A549 (cell line): ENCODE results near the gene OPCML.

Experiments
- CHD2 ChIP-seq: fragments of 150-350 bp; IDR thresholded peaks from 2 replicates; pipeline ENCODE4 v1.6.1; 2014; ENCODE audit warnings: low read length; ENCODE audit not compliant: partially characterized antibody
- CTCF ChIP-seq: fragments of >200 bp; sonication (Bioruptor Twin); formaldehyde crosslinking; IDR thresholded peaks from 3 replicates; pipeline ENCODE4 v1.5.1; 2016
- ESRRA ChIP-seq: fragments of 150-350 bp; IDR thresholded peaks from 2 replicates; pipeline ENCODE4 v1.6.1; 2014; ENCODE audit warnings: mild to moderate bottlenecking, low read length, borderline replicate concordance
- MYC ChIP-seq: IDR thresholded peaks from 2 replicates; pipeline ENCODE4 v1.6.1; 2012; ENCODE audit warnings: mild to moderate bottlenecking, inconsistent platforms, low read length, improper control_type of control experiment, borderline replicate concordance
- NR3C1 ChIP-seq: fragments of >200 bp; sonication (Bioruptor Twin); formaldehyde crosslinking; IDR thresholded peaks from 3 replicates; pipeline ENCODE4 v1.6.1; 2017
- POLR2A ChIP-seq: IDR thresholded peaks from 2 replicates; pipeline ENCODE4 v1.6.1; 2012; ENCODE audit warnings: mild to moderate bottlenecking, low read length
- RARB ChIP-seq: fragments of 250-450 bp; sonication (Bioruptor Pico); IDR thresholded peaks from 2 replicates; pipeline ENCODE4 v1.8.0; 2021; ENCODE audit warnings: mild to moderate bottlenecking, moderate library complexity
- RCOR1 ChIP-seq: fragments of 150-350 bp; IDR thresholded peaks from 2 replicates; pipeline ENCODE4 v1.6.1; 2014; ENCODE audit warnings: antibody characterized with exemption, low read length, low read depth
- RNF2 ChIP-seq: fragments of 200-600 bp; sonication (generic); IDR thresholded peaks from 2 replicates; pipeline ENCODE4 v1.6.1; 2016; ENCODE audit warnings: low read depth, mild to moderate bottlenecking, antibody characterized with exemption, moderate library complexity, borderline replicate concordance
- SMC3 ChIP-seq: fragments of >200 bp; sonication (Bioruptor Twin); formaldehyde crosslinking; IDR thresholded peaks from 3 replicates; pipeline ENCODE4 v1.6.1; 2018; ENCODE audit warnings: inconsistent platforms
- ZFP36 ChIP-seq: fragments of 450-650 bp; IDR thresholded peaks from 2 replicates; pipeline ENCODE4 v1.6.1; 2014; ENCODE audit warnings: borderline replicate concordance; ENCODE audit not compliant: partially characterized antibody

- TF ChIP-seq CTCF (no peak), ZFP36 (no peak), RNF2 (no peak), MYC (no peak), ESRRA (no peak), POLR2A (no peak), NR3C1 (no peak), RCOR1 (no peak), RARB (no peak), SMC3 (no peak), CHD2 (no peak)
Measured at GRCh38 chr11:132721526-132721925, 810.8 kb downstream of the OPCML start.
